Uterus (tissue), 4 donors: ENCODE results near the gene NIPAL3. TPM values are rescaled to one million over a fixed set of nuclear protein-coding genes. Genes with fewer than 3 reads are reported as not detected.

Experiments used
- DNase-seq, 2 donors: peaks; one replicate each; pipeline ENCODE4 v3.0.0-alpha.2; 2019 to 2020
- H3K27ac ChIP-seq, 2 donors: fragments of 200-600 bp; sonication (generic); 1 replicate in 1 of 2; 2 replicates in 1 of 2; pipeline ENCODE4 v1.5.1; 2016 to 2018
- H3K27me3 ChIP-seq, 2 donors: fragments of 200-600 bp; sonication (generic); one replicate each; pipeline ENCODE4 v1.5.1; 2018 to 2019; ENCODE audit warnings: control low read depth in 1 of 2
- H3K36me3 ChIP-seq, 2 donors: fragments of 200-600 bp; sonication (generic); one replicate each; pipeline ENCODE4 v1.5.1; 2019; ENCODE audit warnings: control low read depth in 1 of 2
- H3K4me1 ChIP-seq, 2 donors: fragments of 200-600 bp; sonication (generic); one replicate each; pipeline ENCODE4 v1.5.1; 2018 to 2019; ENCODE audit warnings: control low read depth in 1 of 2
- H3K4me3 ChIP-seq, 2 donors: fragments of 200-600 bp; sonication (generic); 1 replicate in 1 of 2; 2 replicates in 1 of 2; pipeline ENCODE4 v1.5.1; 2018 to 2019; ENCODE audit warnings: mild to moderate bottlenecking in 1 of 2
- H3K9me3 ChIP-seq, 2 donors: fragments of 200-600 bp; sonication (generic); one replicate each; pipeline ENCODE4 v1.5.1; 2019; ENCODE audit warnings: control low read depth in 1 of 2
- CTCF ChIP-seq, 4 experiments: fragments of 200-600 bp in 2 of 4; fragments of 450-650 bp in 2 of 4; sonication (generic) in 2 of 4; IDR thresholded peaks; one replicate each; pipeline ENCODE4 v1.5.1; 2016 to 2019; ENCODE audit warnings: antibody characterized with exemption in 4 of 4, mild to moderate bottlenecking in 2 of 4, moderate library complexity in 1 of 4
- POLR2A ChIP-seq, 2 donors: fragments of 450-650 bp; IDR thresholded peaks; one replicate each; pipeline ENCODE4 v1.6.1; 2016; ENCODE audit warnings: antibody characterized with exemption in 2 of 2, mild to moderate bottlenecking in 1 of 2, moderate library complexity in 1 of 2
- intact Hi-C: fragments of 100-400 bp; cut with DNase I; formaldehyde crosslinking; loops from one replicate; pipeline ENCODE4 v1.15.1; 2023; ENCODE audit warnings: low total_unique reads
- total RNA-seq, 4 donors: library from RNA; depleted of rRNA in 3 of 4; stranded (reverse); fragments of >200 nt in 3 of 4; gene quantifications; one replicate each; pipeline versions ENCODE4 v1.1.0 to v1.2.4, GENCODE V29; 2014 to 2023
- donor health status: DM: yes; HTN: yes; CAD: no.

The NIPAL3 gene
- total RNA-seq, 4 donors from 2014 or later = 14.2 to 36.8 (median 21.5) TPM

- TF ChIP-seq POLR2A (IDR thresholded peaks at IDR 0.05) (no peak), CTCF (IDR thresholded peaks at IDR 0.05) (no peak)
- no peak overlapping the region for H3K27ac ChIP-seq
- no peaks in the 10 kb centered on the region for H3K27me3 ChIP-seq
- no peaks in the 10 kb centered on the region for H3K9me3 ChIP-seq
- DNase-seq = no peak
- no peaks in the 10 kb centered on the region for H3K4me1 ChIP-seq
- intact Hi-C loops = no loop called here
- no peaks in the 10 kb centered on the region for H3K36me3 ChIP-seq
- no peak overlapping the region for H3K4me3 ChIP-seq
Measured at GRCh38 chr1:24465638-24466037, 50.0 kb downstream of the NIPAL3 start.

GRCh38 chr1:24468685-24469316, 53.2 kb downstream of the NIPAL3 start:
- DNase-seq = no peak
- no peaks in the 10 kb centered on the region for H3K4me1 ChIP-seq
- H3K36me3 ChIP-seq = no peaks in the 10 kb centered on the region
- no peak overlapping the region for H3K4me3 ChIP-seq
- no peak for TF ChIP-seq POLR2A (IDR thresholded peaks at IDR 0.05)
- TF ChIP-seq CTCF (IDR thresholded peaks at IDR 0.05) = no peak
- no peak overlapping the region for H3K27ac ChIP-seq
- no peaks in the 10 kb centered on the region for H3K9me3 ChIP-seq
- intact Hi-C loops = no loop called here
- H3K27me3 ChIP-seq = no peaks in the 10 kb centered on the region

GRCh38 chr1:24470592-24470991, 55.0 kb downstream of the NIPAL3 start:
- no peaks in the 10 kb centered on the region for H3K36me3 ChIP-seq
- no peak for DNase-seq

GRCh38 chr1:24472527-24473251, 57.1 kb downstream of the NIPAL3 start:
- TF ChIP-seq POLR2A (IDR thresholded peaks at IDR 0.05) (no peak), CTCF (IDR thresholded peaks at IDR 0.05) (no peak)
- no peaks in the 10 kb centered on the region for H3K9me3 ChIP-seq
- H3K27ac ChIP-seq = no peak overlapping the region
- DNase-seq = no peak
- intact Hi-C loops = no loop called here
- no peaks in the 10 kb centered on the region for H3K4me1 ChIP-seq
- no peaks in the 10 kb centered on the region for H3K36me3 ChIP-seq
- no peaks in the 10 kb centered on the region for H3K27me3 ChIP-seq
- no peak overlapping the region for H3K4me3 ChIP-seq

More at GRCh38 chr1:24470592-24470991, 55.0 kb downstream of the NIPAL3 start:
- intact Hi-C loops = no loop called here
- no peak for TF ChIP-seq POLR2A (IDR thresholded peaks at IDR 0.05)
- no peak for TF ChIP-seq CTCF (IDR thresholded peaks at IDR 0.05)
- Histone ChIP-seq H3K27me3 (no peaks in the 10 kb centered on the region), H3K4me1 (no peaks in the 10 kb centered on the region), H3K9me3 (no peaks in the 10 kb centered on the region), H3K27ac (no peak overlapping the region), H3K4me3 (no peak overlapping the region)

GRCh38 chr1:24474193-24474592, 58.6 kb downstream of the NIPAL3 start:
- DNase-seq = no peak
- H3K4me3 ChIP-seq = no peak overlapping the region
- no peaks in the 10 kb centered on the region for H3K9me3 ChIP-seq
- intact Hi-C loops = no loop called here
- TF ChIP-seq POLR2A (IDR thresholded peaks at IDR 0.05) (no peak), CTCF (IDR thresholded peaks at IDR 0.05) (no peak)
- no peaks in the 10 kb centered on the region for H3K27me3 ChIP-seq
- no peaks in the 10 kb centered on the region for H3K36me3 ChIP-seq
- H3K27ac ChIP-seq = no peak overlapping the region
- no peaks in the 10 kb centered on the region for H3K4me1 ChIP-seq
